ENCODE results near the gene TP53I13. TPM values are rescaled to one million over a fixed set of nuclear protein-coding genes. Genes with fewer than 3 reads are reported as not detected.
A peak's percentile ranks its signal among the peaks of the same experiment; 100 is the strongest.

TP53I13 gene
- total RNA-seq, 1 experiment from 2014 or later: 28.1 TPM

DNA sequence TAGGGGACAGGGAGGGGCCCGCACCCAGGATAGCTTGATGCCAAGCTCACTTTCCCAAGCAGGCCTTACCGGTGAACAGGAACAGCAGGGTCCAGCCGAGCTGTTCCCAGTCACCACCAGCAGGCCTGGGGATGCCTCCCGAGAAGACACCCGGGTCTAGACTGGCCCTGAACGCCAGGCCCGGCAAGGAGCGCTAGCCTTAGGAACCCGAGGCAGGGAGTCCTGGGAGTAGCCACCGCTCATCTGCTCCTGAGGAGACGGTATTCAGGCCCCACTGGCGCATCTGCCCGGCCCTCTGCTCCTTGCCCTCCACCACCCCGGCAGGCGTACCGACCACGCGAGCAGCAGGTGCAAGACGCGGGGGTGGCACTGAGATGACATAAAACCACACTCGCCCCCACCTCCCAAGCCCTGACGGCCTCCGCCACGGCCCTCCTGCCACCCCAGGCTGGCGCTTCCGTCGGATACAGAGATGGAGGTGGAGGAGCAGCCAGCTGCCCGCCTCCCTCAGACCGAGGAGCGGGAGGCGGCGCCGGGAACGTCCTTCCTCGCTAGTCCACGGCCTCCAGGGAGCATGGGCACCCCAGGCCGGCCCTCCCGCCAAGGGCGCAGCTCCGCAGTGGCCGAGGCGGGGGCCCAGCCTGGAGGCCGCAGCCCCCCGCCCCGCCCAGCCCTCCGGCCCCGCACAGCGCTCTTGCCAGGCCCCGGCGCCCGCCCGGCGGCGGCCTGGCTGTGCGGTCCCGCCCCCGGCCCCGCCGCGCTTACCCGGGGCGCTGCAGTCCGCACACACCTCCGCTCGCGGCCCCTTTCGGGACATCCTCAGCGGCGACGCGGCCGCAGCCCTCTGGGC, 20.3 kb downstream of the TP53I13 start:
- no peak overlapping the region for H2BK12ac ChIP-seq (ENCODE audit: insufficient read length, low read depth, low read length)
- H3K9me3 Mint-ChIP-seq: no peaks in the 10 kb centered on the region
- H3K4me1 ChIP-seq (ENCODE audit: insufficient read depth, low read length): peaks cover 15% of the 10 kb centered on the region; the same call in 1 of the 2 replicates
- H3K79me1 ChIP-seq (ENCODE audit: insufficient read depth, low read depth, low read length, poor library complexity, severe bottlenecking): peaks cover 4% of the 10 kb centered on the region
- H3K23ac ChIP-seq (ENCODE audit: insufficient read length, low read depth, low read length): no peak overlapping the region
- no CpG with 5 or more reads among the region's 72 CpGs for WGBS (ENCODE audit: extremely low coverage, insufficient read length, low lambda C conversion rate)
- no peak overlapping the region for H2AFZ ChIP-seq (ENCODE audit: low read length)
- H3K27me3 ChIP-seq (ENCODE audit: insufficient read depth, low read length): no peaks in the 10 kb centered on the region
- H3K27me3 Mint-ChIP-seq (ENCODE audit: low read depth): peaks cover 3% of the 10 kb centered on the region; the same call in 1 of the 2 replicates
- H4K20me1 ChIP-seq (ENCODE audit: control insufficient read depth, insufficient read depth, insufficient read length): no peaks in the 10 kb centered on the region
- peak overlapping the region; percentile 76 for H3K4me2 ChIP-seq (ENCODE audit: insufficient read depth, insufficient read length, low read length)
- no peaks in the 10 kb centered on the region for H3K9me3 ChIP-seq (ENCODE audit: control insufficient read depth, low read depth, low read length)
- no peak overlapping the region for H4K91ac ChIP-seq (ENCODE audit: insufficient read length, low read depth, low read length)
- no peak overlapping the region for H2BK20ac ChIP-seq (ENCODE audit: low read depth, low read length, poor library complexity, severe bottlenecking)
- no peak overlapping the region for H4K8ac ChIP-seq (replicated peaks; ENCODE audit: insufficient read length, low read depth, low read length)
- no peak overlapping the region for H3K56ac ChIP-seq (ENCODE audit: insufficient read length, low read depth, low read length)
- TF ChIP-seq, protein P1, sequence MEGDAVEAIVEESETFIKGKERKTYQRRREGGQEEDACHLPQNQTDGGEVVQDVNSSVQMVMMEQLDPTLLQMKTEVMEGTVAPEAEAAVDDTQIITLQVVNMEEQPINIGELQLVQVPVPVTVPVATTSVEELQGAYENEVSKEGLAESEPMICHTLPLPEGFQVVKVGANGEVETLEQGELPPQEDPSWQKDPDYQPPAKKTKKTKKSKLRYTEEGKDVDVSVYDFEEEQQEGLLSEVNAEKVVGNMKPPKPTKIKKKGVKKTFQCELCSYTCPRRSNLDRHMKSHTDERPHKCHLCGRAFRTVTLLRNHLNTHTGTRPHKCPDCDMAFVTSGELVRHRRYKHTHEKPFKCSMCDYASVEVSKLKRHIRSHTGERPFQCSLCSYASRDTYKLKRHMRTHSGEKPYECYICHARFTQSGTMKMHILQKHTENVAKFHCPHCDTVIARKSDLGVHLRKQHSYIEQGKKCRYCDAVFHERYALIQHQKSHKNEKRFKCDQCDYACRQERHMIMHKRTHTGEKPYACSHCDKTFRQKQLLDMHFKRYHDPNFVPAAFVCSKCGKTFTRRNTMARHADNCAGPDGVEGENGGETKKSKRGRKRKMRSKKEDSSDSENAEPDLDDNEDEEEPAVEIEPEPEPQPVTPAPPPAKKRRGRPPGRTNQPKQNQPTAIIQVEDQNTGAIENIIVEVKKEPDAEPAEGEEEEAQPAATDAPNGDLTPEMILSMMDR (conservative IDR thresholded peaks at IDR 0.05): no peak
- no peak overlapping the region for H2BK15ac ChIP-seq (ENCODE audit: low read depth, low read length)
- H3K9ac ChIP-seq (ENCODE audit: extremely low read depth, insufficient read length, low read length): peak overlapping the region; percentile 0
- peaks cover 35% of the 10 kb centered on the region for H3K23me2 ChIP-seq (ENCODE audit: insufficient read length, low read depth, low read length, poor library complexity, severe bottlenecking)
- no peak overlapping the region for H3K18ac ChIP-seq (ENCODE audit: insufficient read length, low read depth, low read length)
- no peak overlapping the region for H3K27ac Mint-ChIP-seq
- H3K36me3 Mint-ChIP-seq (ENCODE audit: insufficient read depth in 1 of 3, low read depth in 3 of 3): peaks cover under 1 to 2% (median 2%) of the 10 kb centered on the region in 3 experiments; a peak in 4 of 7 replicates
- DNase-seq: no peak
- H4K5ac ChIP-seq (ENCODE audit: insufficient read length, low read depth, low read length): no peak overlapping the region
- H3K14ac ChIP-seq (ENCODE audit: insufficient read depth, low read length): no peak overlapping the region
- H3T11ph ChIP-seq (ENCODE audit: low read length): no peak overlapping the region
- H3K4me1 Mint-ChIP-seq: peaks cover 52 to 66% of the 10 kb centered on the region in 2 experiments
- no peak overlapping the region for H3K4ac ChIP-seq (ENCODE audit: low read depth, low read length)
- no peak overlapping the region for H2AK5ac ChIP-seq (ENCODE audit: insufficient read length, low read length)
- H2BK120ac ChIP-seq (ENCODE audit: low read depth, low read length, poor library complexity, severe bottlenecking): no peak overlapping the region
- peak overlapping the region; percentile 78 to 87 for H3K4me3 Mint-ChIP-seq
- no peak overlapping the region for H3K27ac ChIP-seq (ENCODE audit: insufficient read length, low read depth, low read length)
- H3K79me2 ChIP-seq (ENCODE audit: insufficient read depth, low read length): peaks cover 23% of the 10 kb centered on the region; the same call in 1 of the 2 replicates
- no peak overlapping the region for H2BK5ac ChIP-seq (ENCODE audit: insufficient read length, low read length)

Measured in H9 (cell line).